Activated CD4-positive, alpha-beta memory T cell treated with anti-CD3 and anti-CD28 coated beads for 36 hours (primary cell): ENCODE measurements around the gene GPC5. TPM values are rescaled to one million over a fixed set of nuclear protein-coding genes. Genes with fewer than 3 reads are reported as not detected.

ENCODE experiments used
- CTCF ChIA-PET: fragments of 350-600 bp; sonication (Branson Sonifier 250); formaldehyde crosslinking; loops from one replicate; lab custom pipeline; 2021; ENCODE audit warnings: antibody characterized with exemption, inconsistent platforms; lab: Charles Lee
- POLR2A ChIA-PET: fragments of 350-600 bp; sonication (Branson Sonifier 250); formaldehyde crosslinking; loops from one replicate; lab custom pipeline; 2021; ENCODE audit warnings: antibody characterized with exemption; lab: Charles Lee
- DNase-seq: peaks from one replicate; pipeline ENCODE4 v3.0.0-alpha.2; 2020
- H3K27ac Mint-ChIP-seq: one replicate; pipeline ENCODE4 v1.8.0; 2021; ENCODE audit warnings: mixed read lengths
- H3K27me3 Mint-ChIP-seq: one replicate; pipeline ENCODE4 v1.8.0; 2021; ENCODE audit warnings: mixed read lengths
- H3K36me3 Mint-ChIP-seq: one replicate; pipeline ENCODE4 v1.8.0; 2021; ENCODE audit warnings: mixed read lengths
- H3K4me1 Mint-ChIP-seq: one replicate; pipeline ENCODE4 v1.8.0; 2021; ENCODE audit warnings: low read depth, mixed read lengths
- H3K4me3 Mint-ChIP-seq: one replicate; pipeline ENCODE4 v1.8.0; 2021; ENCODE audit warnings: mild to moderate bottlenecking, mixed read lengths
- H3K9me3 Mint-ChIP-seq: one replicate; pipeline ENCODE4 v1.8.0; 2021; ENCODE audit warnings: mixed read lengths
- intact Hi-C: fragments of 100-400 bp; cut with micrococcal nuclease; formaldehyde crosslinking; loops from one replicate; pipeline ENCODE4 v1.15.1; 2023
- total RNA-seq, 2 experiments: library from RNA; stranded (reverse); gene quantifications; one replicate each; pipeline ENCODE4 v1.2.3, GENCODE V29; 2021

The GPC5 gene
- total RNA-seq, 2 experiments from 2014 or later = 0.17 to 0.29 TPM

DNA sequence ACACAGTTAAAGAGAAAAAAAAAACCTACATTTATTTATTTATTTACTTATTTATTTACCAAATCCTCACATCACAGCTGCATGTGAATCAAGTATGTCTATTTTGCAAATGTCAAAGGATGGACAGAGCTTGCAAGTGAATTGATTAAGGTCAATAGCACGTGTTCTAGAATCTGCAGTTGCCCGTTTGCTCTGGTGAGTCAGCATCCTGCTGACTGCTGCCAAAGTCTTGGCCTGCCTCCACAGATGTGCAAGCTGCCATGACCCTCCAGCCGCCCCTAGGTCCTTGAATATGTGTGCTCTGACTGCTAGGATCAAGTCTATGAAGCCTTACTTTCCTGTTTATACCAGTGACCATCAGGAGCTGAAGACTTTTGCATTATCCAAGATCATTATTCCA is 320.6 kb downstream of the GPC5 start:
- ChIA-PET POLR2A (no interaction called here), CTCF (interaction anchor here (1.2 kb wide), 1 partner anchor 85 kb away, joined by 4 read pairs; no protein-coding TSS in a partner anchor)
- Mint-ChIP-seq H3K27ac (no peak overlapping the region), H3K36me3 (no peaks in the 10 kb centered on the region), H3K4me3 (no peak overlapping the region), H3K4me1 (no peaks in the 10 kb centered on the region), H3K27me3 (no peaks in the 10 kb centered on the region), H3K9me3 (no peaks in the 10 kb centered on the region)
- no peak for DNase-seq
- intact Hi-C loops = no loop called here

DNA sequence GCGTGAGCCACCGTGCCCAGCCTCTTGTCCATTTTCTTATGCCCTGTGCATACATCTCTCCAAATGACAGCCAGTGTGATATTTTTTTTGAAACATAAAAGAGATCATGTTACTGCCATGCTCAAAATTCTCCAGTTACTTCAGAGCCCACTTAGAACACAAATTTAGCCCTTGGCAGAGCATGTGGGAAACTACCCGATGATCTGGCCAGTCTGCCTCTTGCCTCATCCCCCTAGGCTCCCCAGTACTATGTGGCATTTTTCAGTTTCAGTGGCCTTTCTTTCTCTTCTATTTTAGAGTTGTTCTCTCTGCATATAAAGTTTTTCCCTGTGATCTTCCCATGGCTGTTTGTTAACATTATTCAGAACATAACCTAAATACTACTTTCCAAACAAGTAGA is 323.0 kb downstream of the GPC5 start:
- CTCF ChIA-PET = interaction anchor here (0.7 to 2.0 kb wide), 6 partner anchors 16 to 586 kb away, joined by 3 to 11 read pairs (median 5); no protein-coding TSS in a partner anchor

DNA sequence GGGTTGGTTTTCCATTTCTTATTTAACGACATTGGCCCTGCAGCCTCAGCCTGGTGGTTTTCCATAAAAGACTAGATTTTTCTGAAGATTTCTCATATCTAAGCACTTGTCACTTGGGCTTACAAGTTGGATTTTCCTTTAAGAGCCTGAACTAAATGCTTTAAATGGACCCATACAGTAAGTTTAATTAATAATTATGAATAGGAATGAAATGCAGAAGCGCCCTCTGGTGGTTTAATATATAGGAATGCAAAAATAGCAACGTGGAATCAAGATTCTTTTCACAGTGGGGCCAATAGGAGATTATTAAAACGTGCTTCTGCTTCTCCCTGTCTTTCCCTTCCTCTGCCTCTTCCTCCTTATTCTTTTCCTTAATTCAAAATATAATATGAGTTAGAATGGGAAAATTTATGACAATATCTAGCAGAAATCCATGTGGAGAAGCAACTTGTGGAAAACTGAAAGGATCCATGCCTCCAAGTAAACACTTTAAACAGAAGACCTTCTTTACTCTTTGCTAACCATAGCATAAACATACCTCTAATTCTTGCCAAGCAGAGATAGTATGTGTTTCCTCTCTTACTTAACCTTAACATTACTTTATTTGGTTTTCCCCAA is 324.0 kb downstream of the GPC5 start:
- intact Hi-C loops = loop anchor here (1.0 to 2.0 kb wide), 3 partner anchors 342 to 588 kb away; no protein-coding TSS in a partner anchor
- ChIA-PET POLR2A (no interaction called here), CTCF (interaction anchor here (0.7 to 2.0 kb wide), 8 partner anchors 16 to 587 kb away, joined by 3 to 11 read pairs (median 5); no protein-coding TSS in a partner anchor)
- no peak for DNase-seq
- Mint-ChIP-seq H3K36me3 (no peaks in the 10 kb centered on the region), H3K4me1 (no peaks in the 10 kb centered on the region), H3K27me3 (no peaks in the 10 kb centered on the region), H3K9me3 (no peaks in the 10 kb centered on the region), H3K4me3 (no peak overlapping the region), H3K27ac (no peak overlapping the region)

More for the DNA sequence above, 323.0 kb downstream of the GPC5 start:
- intact Hi-C loops = no loop called here
- no peak overlapping the region for H3K4me3 Mint-ChIP-seq
- no peak for DNase-seq
- no peaks in the 10 kb centered on the region for H3K36me3 Mint-ChIP-seq
- no peak overlapping the region for H3K27ac Mint-ChIP-seq
- H3K4me1 Mint-ChIP-seq = no peaks in the 10 kb centered on the region
- POLR2A ChIA-PET = no interaction called here
- H3K27me3 Mint-ChIP-seq = no peaks in the 10 kb centered on the region
- H3K9me3 Mint-ChIP-seq = no peaks in the 10 kb centered on the region

DNA sequence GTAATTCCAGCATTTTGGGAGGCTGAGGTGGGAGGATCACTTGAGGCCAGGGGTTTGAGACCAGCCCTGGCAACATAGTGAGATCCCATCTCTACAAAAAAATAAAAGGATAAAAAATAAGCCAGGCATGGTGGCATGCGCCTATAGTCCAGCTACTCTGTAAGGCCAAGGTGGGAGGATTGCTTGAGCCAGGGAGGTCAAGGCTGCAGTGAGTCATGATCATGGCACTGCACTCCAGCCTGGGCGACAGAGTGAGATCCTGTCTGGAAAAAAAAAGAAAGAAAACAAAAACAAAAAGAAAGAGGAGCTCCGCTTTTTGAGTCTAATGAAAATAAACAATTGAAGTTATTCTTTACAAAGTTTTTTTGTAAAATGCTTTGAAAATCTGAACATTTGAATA is 326.2 kb downstream of the GPC5 start:
- DNase-seq = no peak
- intact Hi-C loops = no loop called here
- Mint-ChIP-seq H3K36me3 (no peaks in the 10 kb centered on the region), H3K9me3 (no peaks in the 10 kb centered on the region), H3K27me3 (no peaks in the 10 kb centered on the region), H3K27ac (no peak overlapping the region), H3K4me3 (no peak overlapping the region), H3K4me1 (no peaks in the 10 kb centered on the region)
- POLR2A ChIA-PET = no interaction called here
- CTCF ChIA-PET = interaction anchor here (1.0 kb wide), 1 partner anchor 10 kb away, joined by 3 read pairs; no protein-coding TSS in a partner anchor

DNA sequence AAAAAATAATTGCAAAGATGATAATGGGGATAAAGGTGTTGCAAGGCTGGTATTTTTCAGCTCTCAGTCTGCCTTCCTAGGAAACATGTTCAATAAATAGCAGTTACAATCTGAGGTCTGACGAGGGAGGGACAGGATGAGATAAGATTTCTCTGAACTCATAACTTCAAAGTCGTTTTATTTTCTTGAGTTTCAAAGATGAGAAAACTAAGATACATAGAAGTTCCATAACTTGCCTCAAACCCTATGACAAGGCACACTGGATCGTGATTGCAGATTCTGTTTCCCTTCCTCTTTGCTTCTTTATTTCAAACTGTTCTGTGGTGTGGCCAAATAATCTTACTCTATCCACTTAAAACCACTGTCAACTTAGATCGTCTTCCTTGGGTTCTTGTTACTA is 327.2 kb downstream of the GPC5 start:
- Mint-ChIP-seq H3K27me3 (no peaks in the 10 kb centered on the region), H3K27ac (no peak overlapping the region), H3K4me1 (no peaks in the 10 kb centered on the region), H3K36me3 (no peaks in the 10 kb centered on the region), H3K4me3 (no peak overlapping the region), H3K9me3 (no peaks in the 10 kb centered on the region)
- intact Hi-C loops = no loop called here
- POLR2A ChIA-PET = no interaction called here
- DNase-seq = no peak
- CTCF ChIA-PET = no interaction called here

DNA sequence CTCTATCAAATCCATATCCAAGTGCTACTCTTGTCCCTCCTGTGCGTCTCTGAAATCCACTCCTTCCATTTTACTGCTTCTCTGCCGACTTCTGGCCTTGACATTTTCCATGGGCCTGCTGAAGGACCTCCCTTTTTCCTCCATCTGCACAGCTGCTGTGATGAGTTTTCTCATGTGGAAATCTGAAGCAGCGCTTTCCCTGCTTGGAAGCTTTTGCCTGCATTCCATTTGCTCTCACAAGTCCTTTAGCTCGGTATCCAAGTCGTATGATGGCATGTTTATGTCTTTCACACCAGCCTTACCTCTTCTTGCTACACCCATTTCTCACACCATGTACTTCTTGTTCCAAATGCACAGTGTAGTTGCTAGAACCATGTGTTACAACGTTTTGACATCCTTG is 328.2 kb downstream of the GPC5 start:
- ChIA-PET CTCF (no interaction called here), POLR2A (no interaction called here)
- no peak overlapping the region for H3K27ac Mint-ChIP-seq
- no peak for DNase-seq
- H3K9me3 Mint-ChIP-seq = no peaks in the 10 kb centered on the region
- H3K4me1 Mint-ChIP-seq = no peaks in the 10 kb centered on the region
- H3K27me3 Mint-ChIP-seq = no peaks in the 10 kb centered on the region
- H3K4me3 Mint-ChIP-seq = no peak overlapping the region
- intact Hi-C loops = no loop called here
- no peaks in the 10 kb centered on the region for H3K36me3 Mint-ChIP-seq

DNA sequence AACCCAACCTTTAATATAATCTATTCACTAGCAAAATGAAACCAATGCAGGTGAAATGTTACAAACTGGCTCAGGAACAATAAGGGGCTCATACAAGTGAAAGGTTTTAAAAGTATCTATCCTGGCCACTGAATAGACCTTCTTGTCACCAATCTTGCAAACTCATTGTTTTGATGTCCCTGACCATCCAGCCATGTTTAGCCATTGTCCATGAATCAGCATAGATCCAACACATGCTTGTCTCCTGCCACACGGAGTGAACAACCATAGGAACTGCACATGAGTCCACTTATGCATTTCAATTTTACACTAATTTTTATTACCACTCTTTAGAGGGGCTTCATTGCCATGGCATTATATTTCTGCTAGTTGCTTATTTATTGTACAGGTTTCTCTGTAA is 331.4 kb downstream of the GPC5 start:
- ChIA-PET CTCF (no interaction called here), POLR2A (no interaction called here)
- Mint-ChIP-seq H3K4me3 (no peak overlapping the region), H3K4me1 (no peaks in the 10 kb centered on the region), H3K9me3 (no peaks in the 10 kb centered on the region), H3K27ac (no peak overlapping the region), H3K36me3 (no peaks in the 10 kb centered on the region), H3K27me3 (no peaks in the 10 kb centered on the region)
- intact Hi-C loops = no loop called here
- no peak for DNase-seq

DNA sequence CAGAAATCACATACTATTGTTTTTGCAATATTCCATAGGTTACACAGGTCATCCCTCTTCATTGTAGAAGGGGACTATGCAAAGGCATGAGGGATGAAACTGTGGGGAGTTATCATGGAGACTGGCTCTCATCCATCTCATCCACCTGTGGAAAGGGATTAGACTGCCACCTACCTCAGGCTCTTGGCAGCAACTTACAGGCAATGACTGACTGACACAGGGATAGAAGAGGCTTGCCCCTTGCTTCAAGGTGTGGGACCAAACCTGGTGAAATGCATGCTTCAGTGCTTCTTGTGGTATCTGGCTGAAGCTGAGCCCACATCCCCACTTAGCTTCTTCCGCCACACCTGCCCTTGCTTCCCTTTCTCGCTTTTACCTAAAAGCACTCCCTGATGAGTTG is 341.3 kb downstream of the GPC5 start:
- CTCF ChIA-PET = no interaction called here
- H3K4me1 Mint-ChIP-seq = no peaks in the 10 kb centered on the region
- H3K4me3 Mint-ChIP-seq = no peak overlapping the region
- no peaks in the 10 kb centered on the region for H3K36me3 Mint-ChIP-seq
- H3K27ac Mint-ChIP-seq = no peak overlapping the region
- no peak for DNase-seq
- no peaks in the 10 kb centered on the region for H3K9me3 Mint-ChIP-seq
- intact Hi-C loops = no loop called here
- no peaks in the 10 kb centered on the region for H3K27me3 Mint-ChIP-seq
- POLR2A ChIA-PET = no interaction called here

DNA sequence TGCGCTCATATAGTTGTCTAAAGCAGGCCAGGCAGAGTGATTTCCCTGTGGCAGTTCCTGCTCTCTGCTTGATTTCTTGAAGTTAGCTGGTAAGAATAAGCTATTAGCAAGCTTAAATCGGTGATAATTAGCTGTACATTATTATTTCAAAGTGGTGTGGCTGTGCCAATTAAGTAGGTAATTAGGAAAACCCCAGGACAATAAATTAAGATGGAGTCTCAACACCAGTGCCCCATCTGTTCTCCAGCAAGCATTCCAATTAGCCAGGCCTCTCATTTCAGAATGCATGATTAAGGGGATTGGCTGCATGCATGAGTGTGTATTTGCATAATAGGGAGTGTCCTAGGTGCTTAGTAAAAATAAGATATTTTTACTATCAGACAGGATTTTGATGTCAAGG is 342.3 kb downstream of the GPC5 start:
- H3K9me3 Mint-ChIP-seq = no peaks in the 10 kb centered on the region
- DNase-seq = no peak
- no peak overlapping the region for H3K27ac Mint-ChIP-seq
- no peak overlapping the region for H3K4me3 Mint-ChIP-seq
- CTCF ChIA-PET = no interaction called here
- no peaks in the 10 kb centered on the region for H3K36me3 Mint-ChIP-seq
- no peaks in the 10 kb centered on the region for H3K4me1 Mint-ChIP-seq
- no peaks in the 10 kb centered on the region for H3K27me3 Mint-ChIP-seq
- intact Hi-C loops = no loop called here
- POLR2A ChIA-PET = no interaction called here

DNA sequence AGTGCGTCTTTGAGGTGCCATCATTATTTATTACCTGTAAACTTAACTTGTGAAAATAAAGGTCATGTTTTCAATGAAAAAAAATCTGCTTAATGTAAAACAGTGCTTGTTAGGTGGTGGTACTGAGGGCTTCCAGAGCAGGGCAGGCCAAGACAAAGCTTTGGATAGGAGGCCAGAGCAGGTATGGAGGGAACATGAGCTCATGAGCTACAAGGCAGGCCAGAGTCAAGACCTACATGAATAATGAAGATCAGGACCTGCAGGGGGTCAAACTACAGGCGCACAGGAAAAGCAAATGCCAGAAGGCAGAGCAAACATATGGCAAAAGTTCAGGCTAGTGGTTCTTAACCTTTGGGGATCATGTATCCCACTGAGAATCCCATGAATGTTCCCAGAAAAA is 343.5 kb downstream of the GPC5 start:
- CTCF ChIA-PET = no interaction called here
- no peaks in the 10 kb centered on the region for H3K27me3 Mint-ChIP-seq
- H3K4me3 Mint-ChIP-seq = no peak overlapping the region
- POLR2A ChIA-PET = no interaction called here
- no peak for DNase-seq
- no peaks in the 10 kb centered on the region for H3K4me1 Mint-ChIP-seq
- intact Hi-C loops = no loop called here
- H3K36me3 Mint-ChIP-seq = no peaks in the 10 kb centered on the region
- H3K9me3 Mint-ChIP-seq = no peaks in the 10 kb centered on the region
- no peak overlapping the region for H3K27ac Mint-ChIP-seq

DNA sequence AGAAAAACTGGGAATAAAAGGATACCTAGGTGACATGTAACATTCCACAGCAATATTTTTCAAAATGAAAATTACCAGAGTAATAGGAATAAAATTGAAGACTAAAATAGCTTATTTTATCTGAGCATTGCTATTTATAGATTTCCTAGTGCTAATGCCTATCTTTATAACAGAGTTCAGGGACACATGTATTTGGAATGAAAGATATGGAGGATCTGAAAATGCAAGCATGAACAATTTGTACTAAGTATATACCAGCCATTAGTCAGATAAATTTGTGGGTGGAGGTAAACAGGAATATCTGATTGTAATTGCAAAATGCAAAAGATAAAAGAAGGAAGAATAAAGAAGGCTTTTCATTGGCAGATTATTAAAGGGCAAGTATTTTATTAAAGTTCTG is 345.9 kb downstream of the GPC5 start:
- intact Hi-C loops = no loop called here
- no peak overlapping the region for H3K4me3 Mint-ChIP-seq
- H3K36me3 Mint-ChIP-seq = no peaks in the 10 kb centered on the region
- no peaks in the 10 kb centered on the region for H3K27me3 Mint-ChIP-seq
- H3K27ac Mint-ChIP-seq = no peak overlapping the region
- no peak for DNase-seq
- H3K4me1 Mint-ChIP-seq = no peaks in the 10 kb centered on the region
- no peaks in the 10 kb centered on the region for H3K9me3 Mint-ChIP-seq
- ChIA-PET POLR2A (no interaction called here), CTCF (no interaction called here)

DNA sequence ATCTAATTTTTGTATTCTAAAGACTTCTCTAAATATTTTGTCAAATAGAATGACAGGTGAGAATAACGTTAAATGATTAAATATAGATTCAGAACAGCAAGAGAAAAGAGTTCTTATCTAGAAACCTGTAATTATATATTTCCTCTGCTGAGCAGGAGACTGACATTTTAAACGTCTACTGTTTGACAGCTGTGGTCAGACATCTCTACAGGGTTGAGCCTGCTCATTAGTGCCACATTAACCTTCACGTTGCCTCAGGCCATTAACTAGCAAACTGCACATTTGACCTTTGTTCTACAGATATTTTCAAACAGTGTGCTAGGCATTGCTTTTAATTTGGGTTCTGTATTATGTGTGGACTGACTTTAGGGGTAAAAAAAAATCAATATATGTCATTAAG is 347.5 kb downstream of the GPC5 start:
- Mint-ChIP-seq H3K9me3 (no peaks in the 10 kb centered on the region), H3K4me1 (no peaks in the 10 kb centered on the region), H3K36me3 (no peaks in the 10 kb centered on the region), H3K4me3 (no peak overlapping the region), H3K27me3 (no peaks in the 10 kb centered on the region), H3K27ac (no peak overlapping the region)
- intact Hi-C loops = no loop called here
- DNase-seq = no peak
- ChIA-PET POLR2A (no interaction called here), CTCF (no interaction called here)

DNA sequence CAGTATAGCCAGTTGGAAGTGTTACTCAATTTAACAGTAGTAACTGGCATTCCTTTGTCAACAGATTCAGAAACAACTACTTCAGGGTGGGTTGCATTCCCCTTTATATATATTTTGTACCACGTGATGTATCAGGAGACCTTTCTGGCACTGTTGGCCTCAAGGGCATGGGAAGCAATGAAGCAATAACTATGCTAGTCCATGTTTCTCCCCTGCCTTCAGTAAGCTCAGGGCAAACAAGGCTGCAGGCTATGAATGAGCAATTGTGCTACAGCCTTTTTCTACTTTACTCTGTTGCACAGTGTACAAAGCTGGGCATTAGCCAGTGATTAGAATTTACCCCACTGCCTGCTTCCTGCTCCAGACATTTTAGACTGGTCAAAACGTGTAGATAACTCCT is 348.8 kb downstream of the GPC5 start:
- no peak overlapping the region for H3K27ac Mint-ChIP-seq
- intact Hi-C loops = no loop called here

More for the DNA sequence above, 348.8 kb downstream of the GPC5 start:
- no peaks in the 10 kb centered on the region for H3K36me3 Mint-ChIP-seq
- H3K4me1 Mint-ChIP-seq = no peaks in the 10 kb centered on the region
- no peaks in the 10 kb centered on the region for H3K9me3 Mint-ChIP-seq
- H3K4me3 Mint-ChIP-seq = no peak overlapping the region
- DNase-seq = no peak
- no peaks in the 10 kb centered on the region for H3K27me3 Mint-ChIP-seq
- ChIA-PET CTCF (no interaction called here), POLR2A (no interaction called here)
